Gastroesophageal sphincter (tissue), 4 donors: ENCODE results near the gene LBHD2. TPM values are rescaled to one million over a fixed set of nuclear protein-coding genes. Genes with fewer than 3 reads are reported as not detected.

ENCODE experiments used
- ATAC-seq: fragments of 150-250 bp; one replicate; pipeline ENCODE4 v1.9.1; 2016; ENCODE audit warnings: mild to moderate bottlenecking, moderate library complexity
- H3K27ac ChIP-seq, 4 donors: fragments of 200-600 bp; sonication (generic) in 3 of 4; 1 replicate in 3 of 4; 2 replicates in 1 of 4; pipeline ENCODE4 v1.5.1; 2016 to 2019
- H3K27me3 ChIP-seq: fragments of 200-600 bp; sonication (generic); one replicate; pipeline ENCODE4 v1.5.1; 2019
- H3K36me3 ChIP-seq, 2 donors: fragments of 200-600 bp; sonication (generic); one replicate each; pipeline ENCODE4 v1.5.1; 2019; ENCODE audit warnings: control low read depth in 1 of 2
- H3K4me1 ChIP-seq, 3 donors: fragments of 200-600 bp; sonication (generic); 1 replicate in 2 of 3; 2 replicates in 1 of 3; pipeline ENCODE4 v1.5.1; 2016 to 2019; ENCODE audit warnings: control low read depth in 2 of 3
- H3K4me3 ChIP-seq, 2 donors: fragments of 200-600 bp; sonication (generic); one replicate each; pipeline ENCODE4 v1.5.1; 2019; ENCODE audit warnings: mild to moderate bottlenecking in 1 of 2, moderate library complexity in 1 of 2
- H3K9me3 ChIP-seq, 3 donors: fragments of 200-600 bp; sonication (generic); one replicate each; pipeline ENCODE4 v1.5.1; 2017 to 2019; ENCODE audit warnings: control low read depth in 2 of 3
- EP300 ChIP-seq: sonication (generic); formaldehyde crosslinking; IDR thresholded peaks from one replicate; pipeline ENCODE4 v1.6.1; 2017; ENCODE audit warnings: antibody characterized with exemption, mild to moderate bottlenecking
- POLR2A ChIP-seq, 2 donors: fragments of 450-650 bp; IDR thresholded peaks; one replicate each; pipeline ENCODE4 v1.6.1; 2017; ENCODE audit warnings: antibody characterized with exemption in 2 of 2, mild to moderate bottlenecking in 2 of 2, moderate library complexity in 1 of 2
- POLR2AphosphoS5 ChIP-seq: sonication (generic); formaldehyde crosslinking; IDR thresholded peaks from one replicate; pipeline ENCODE4 v1.6.1; 2017; ENCODE audit warnings: antibody characterized with exemption
- WGBS, 2 donors: methylation state at CpG; one replicate each; pipeline ENCODE4 v1.1.5; 2018; ENCODE audit warnings: low coverage in 1 of 2; 5-methylcytosine and 5-hydroxymethylcytosine counted together
- total RNA-seq, 4 donors: library from RNA; depleted of rRNA; stranded (reverse); fragments of >200 nt; gene quantifications; one replicate each; pipeline ENCODE4 v1.1.0, GENCODE V29; 2016
- TF ChIP-seq, protein P1 (sequence below), 4 experiments: fragments of 200-600 bp in 2 of 4; fragments of 450-650 bp in 2 of 4; sonication (generic) in 1 of 4; IDR thresholded peaks; one replicate each; pipeline ENCODE4 v1.5.1; 2017 to 2019; ENCODE audit warnings: antibody characterized with exemption in 4 of 4, mild to moderate bottlenecking in 2 of 4, moderate library complexity in 2 of 4

The LBHD2 gene
- total RNA-seq, 4 donors from 2014 or later, result not detected

DNA sequence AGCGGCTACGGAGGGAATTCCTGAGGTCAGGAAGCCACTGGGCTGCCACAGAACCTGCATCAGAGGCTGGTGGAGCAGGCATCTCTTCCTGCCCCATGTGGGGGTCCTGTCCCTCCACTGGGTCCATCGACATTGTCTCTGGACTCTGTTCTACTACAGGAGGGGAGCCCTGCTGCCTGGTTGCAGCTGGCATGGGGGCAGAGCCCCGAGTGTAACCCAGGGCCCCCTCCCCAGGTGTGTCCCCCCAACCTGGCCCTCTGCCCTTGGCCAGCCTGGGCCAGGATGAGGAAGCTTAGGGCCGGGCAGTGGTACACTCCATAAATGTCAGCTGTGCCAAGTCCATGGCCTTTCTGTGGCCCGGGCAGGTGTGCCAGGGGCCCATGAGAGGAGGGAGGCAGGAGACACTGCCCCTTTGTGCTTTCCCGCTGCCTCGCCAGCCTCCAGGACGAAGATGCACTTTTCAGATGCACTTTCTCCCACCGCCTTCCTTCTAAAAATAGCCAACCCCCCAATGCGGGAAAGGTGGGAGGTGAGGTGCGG lies 6.5 kb downstream of the LBHD2 start:
- no peaks in the 10 kb centered on the region for H3K9me3 ChIP-seq
- no peak overlapping the region for H3K4me3 ChIP-seq
- no peaks in the 10 kb centered on the region for H3K36me3 ChIP-seq
- H3K4me1 ChIP-seq, result peaks cover 0 to 20% (median 13%) of the 10 kb centered on the region in 3 donors
- no peak for ATAC-seq
- H3K27me3 ChIP-seq, result peaks cover 28% of the 10 kb centered on the region
- WGBS, 2 donors, result 87 to 100% methylated on average over 1 to 3 of the region's 12 CpGs
- H3K27ac ChIP-seq, result no peak overlapping the region
- TF ChIP-seq, protein P1, sequence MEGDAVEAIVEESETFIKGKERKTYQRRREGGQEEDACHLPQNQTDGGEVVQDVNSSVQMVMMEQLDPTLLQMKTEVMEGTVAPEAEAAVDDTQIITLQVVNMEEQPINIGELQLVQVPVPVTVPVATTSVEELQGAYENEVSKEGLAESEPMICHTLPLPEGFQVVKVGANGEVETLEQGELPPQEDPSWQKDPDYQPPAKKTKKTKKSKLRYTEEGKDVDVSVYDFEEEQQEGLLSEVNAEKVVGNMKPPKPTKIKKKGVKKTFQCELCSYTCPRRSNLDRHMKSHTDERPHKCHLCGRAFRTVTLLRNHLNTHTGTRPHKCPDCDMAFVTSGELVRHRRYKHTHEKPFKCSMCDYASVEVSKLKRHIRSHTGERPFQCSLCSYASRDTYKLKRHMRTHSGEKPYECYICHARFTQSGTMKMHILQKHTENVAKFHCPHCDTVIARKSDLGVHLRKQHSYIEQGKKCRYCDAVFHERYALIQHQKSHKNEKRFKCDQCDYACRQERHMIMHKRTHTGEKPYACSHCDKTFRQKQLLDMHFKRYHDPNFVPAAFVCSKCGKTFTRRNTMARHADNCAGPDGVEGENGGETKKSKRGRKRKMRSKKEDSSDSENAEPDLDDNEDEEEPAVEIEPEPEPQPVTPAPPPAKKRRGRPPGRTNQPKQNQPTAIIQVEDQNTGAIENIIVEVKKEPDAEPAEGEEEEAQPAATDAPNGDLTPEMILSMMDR (IDR thresholded peaks at IDR 0.05), result no peak
- TF ChIP-seq POLR2AphosphoS5 (no peak), POLR2A (IDR thresholded peaks at IDR 0.05) (no peak), EP300 (no peak)

DNA sequence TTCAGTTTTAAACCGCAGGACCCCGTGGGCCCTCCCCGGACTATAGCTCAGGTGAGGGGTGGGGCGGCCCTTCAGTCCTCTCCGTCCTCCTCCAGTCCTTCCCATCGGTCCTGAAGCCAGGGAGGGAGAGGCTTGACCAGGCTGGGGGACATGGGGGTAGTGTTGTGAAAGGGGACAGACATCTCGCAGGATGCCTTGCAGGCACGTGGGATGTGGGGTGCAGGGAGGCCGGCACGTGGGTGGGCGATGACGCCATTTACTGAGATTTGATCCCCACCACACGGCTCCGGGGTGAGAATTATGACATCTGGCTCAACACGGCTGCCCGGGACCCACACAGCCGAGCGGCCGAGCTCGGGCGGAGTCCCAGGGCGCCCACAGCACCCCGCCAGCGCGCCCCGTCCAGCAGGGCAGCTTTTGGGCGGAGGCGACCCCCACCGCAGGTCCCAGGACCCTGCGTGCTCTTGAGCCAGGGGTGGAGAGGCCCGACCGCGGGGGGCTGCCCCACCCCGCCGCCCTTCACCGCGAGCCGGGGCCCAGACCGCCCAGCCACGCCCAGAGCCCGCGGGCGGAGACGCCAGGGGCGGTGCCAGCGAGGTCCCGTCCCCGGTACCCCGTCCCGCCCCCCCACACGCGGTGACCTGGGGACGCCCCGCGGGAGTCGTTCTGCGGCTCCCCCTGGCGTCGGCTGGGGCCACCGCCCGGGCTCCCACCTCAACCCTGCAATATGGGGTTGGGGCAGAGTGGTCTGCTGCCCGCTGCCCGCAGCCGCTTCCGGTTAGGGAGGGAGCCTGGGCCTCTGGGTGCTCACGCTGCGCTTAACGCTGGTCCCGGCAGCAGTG lies 7.3 kb downstream of the LBHD2 start:
- peak overlapping the region; percentile 40 to 60 for H3K4me3 ChIP-seq
- H3K27me3 ChIP-seq, result peaks cover 21% of the 10 kb centered on the region
- H3K4me1 ChIP-seq, result peaks cover 0 to 20% (median 13%) of the 10 kb centered on the region in 3 donors
- WGBS, 2 donors, result 4 to 20% methylated on average over 6 to 11 of the region's 69 CpGs
- H3K27ac ChIP-seq, result peak overlapping the region in 3 of 4 donors; percentile 41 to 71 (median 64)
- H3K9me3 ChIP-seq, result no peaks in the 10 kb centered on the region
- H3K36me3 ChIP-seq, result no peaks in the 10 kb centered on the region
- ATAC-seq, result peak; percentile 61
- no peak for TF ChIP-seq POLR2AphosphoS5
- TF ChIP-seq, protein P1 (IDR thresholded peaks at IDR 0.05), result peak in 3 of 4 experiments; percentile 30 to 75 (median 45)

- no CpG with 5 or more reads among the region's 9 CpGs for WGBS, 2 donors
- H3K4me3 ChIP-seq, result peak overlapping the region; percentile 40 to 60
- H3K27ac ChIP-seq, result peak overlapping the region in 3 of 4 donors; percentile 41 to 71 (median 64)
- H3K9me3 ChIP-seq, result no peaks in the 10 kb centered on the region
- TF ChIP-seq POLR2AphosphoS5, result no peak
- no peak for TF ChIP-seq EP300
- no peak for TF ChIP-seq POLR2A (IDR thresholded peaks at IDR 0.05)
- TF ChIP-seq, protein P1 (IDR thresholded peaks at IDR 0.05), result no peak
- H3K36me3 ChIP-seq, result no peaks in the 10 kb centered on the region
- H3K27me3 ChIP-seq, result peaks cover 15% of the 10 kb centered on the region
- H3K4me1 ChIP-seq, result peaks cover 0 to 20% (median 13%) of the 10 kb centered on the region in 3 donors
- no peak for ATAC-seq
These were observed 7.8 kb downstream of the LBHD2 start for GRCh38 chr14:103091883-103092222.

DNA sequence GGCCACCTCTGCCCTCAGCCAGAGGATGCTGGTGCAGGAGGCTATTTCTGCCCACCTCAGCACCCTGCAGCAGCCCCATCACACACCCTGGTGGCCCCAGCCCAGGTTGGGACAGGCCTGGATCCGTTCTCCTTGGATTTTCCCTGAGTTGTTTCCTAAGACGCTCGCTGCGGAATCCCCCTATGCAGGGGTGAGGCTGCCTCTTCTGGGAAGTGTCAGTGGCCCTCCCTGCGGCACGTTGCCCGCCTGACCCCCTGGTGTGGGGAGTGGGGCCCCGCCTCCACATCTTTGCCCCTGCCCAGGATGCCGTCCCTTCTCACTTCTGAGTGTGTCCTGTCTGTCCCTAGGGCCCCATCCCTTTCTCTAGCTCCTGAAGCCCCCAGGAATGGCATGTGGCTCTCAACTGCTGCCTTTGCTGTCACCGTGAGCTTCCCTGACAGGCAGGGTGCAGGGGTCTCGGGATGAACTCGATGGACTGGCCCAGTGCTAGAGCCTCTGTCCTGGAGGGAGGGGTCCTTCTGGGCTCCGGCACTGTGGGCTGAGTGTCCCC lies 9.9 kb downstream of the LBHD2 start:
- no peak for ATAC-seq
- WGBS, 2 donors, result no CpG with 5 or more reads among the region's 13 CpGs
- H3K27me3 ChIP-seq, result peaks cover 14% of the 10 kb centered on the region
- TF ChIP-seq EP300 (no peak), POLR2A (IDR thresholded peaks at IDR 0.05) (peak in 1 of 2 donors; percentile 9), POLR2AphosphoS5 (no peak)
- TF ChIP-seq, protein P1 (IDR thresholded peaks at IDR 0.05), result no peak
- peak overlapping the region in 1 of 2 donors; percentile 30 for H3K4me3 ChIP-seq
- H3K9me3 ChIP-seq, result no peaks in the 10 kb centered on the region
- H3K4me1 ChIP-seq, result peaks cover 0 to 21% (median 13%) of the 10 kb centered on the region in 3 donors
- H3K36me3 ChIP-seq, result no peaks in the 10 kb centered on the region
- H3K27ac ChIP-seq, result peak overlapping the region in 3 of 4 donors; percentile 62 to 79 (median 75)
